HCT116 (cell line): ENCODE data around the gene ABCA8. TPM values are rescaled to one million over a fixed set of nuclear protein-coding genes. Genes with fewer than 3 reads are reported as not detected.

ENCODE experiments used
- ATAC-seq: fragments of 200-7000 bp; cut with Tn5 transposase; 2 replicates; pipeline ENCODE4 v1.9.1; 2020; ENCODE audit warnings: mild to moderate bottlenecking, moderate library complexity
- BruUV-seq: library from RNA; stranded (reverse); fragments of 400-500 nt; replicated peaks from 2 replicates; lab custom pipeline; 2021; lab: Mats Ljungman, UMichigan
- CTCF ChIA-PET: fragments of 300-600 bp; sonication (Branson Sonifier 250); formaldehyde crosslinking; loops from one replicate; lab custom pipeline; 2021; ENCODE audit warnings: antibody characterized with exemption; lab: Charles Lee
- POLR2A ChIA-PET: fragments of 300-600, 350-600 bp; sonication (Branson Sonifier 250); formaldehyde crosslinking; loops from one replicate; lab custom pipeline; 2021; ENCODE audit warnings: antibody characterized with exemption; lab: Charles Lee
- RAD21 ChIA-PET, 2 experiments: fragments of 300-600 bp; sonication (Branson Sonifier 250); formaldehyde crosslinking; loops; one replicate each; lab custom pipeline; 2023; ENCODE audit warnings: low total read pairs in 2 of 2; ENCODE audit not compliant: uncharacterized antibody in 2 of 2, unreplicated experiment in 2 of 2, low non-redundant PET in 1 of 2; lab: Charles Lee
- DNase-seq: peaks from one replicate; pipeline ENCODE4 v3.0.0-alpha.2; 2010; ENCODE audit warnings: low read depth, low spot score
- H2AFZ ChIP-seq: fragments of 200-600 bp; shearing (Covaris generic), sonication (generic); 2 replicates; pipeline ENCODE4 v1.6.1; 2017; ENCODE audit warnings: low read depth, mixed run types, mixed read lengths, antibody characterized with exemption, low read length; ENCODE audit not compliant: poor library complexity, severe bottlenecking
- H3K27ac ChIP-seq: 2 replicates; pipeline ENCODE4 v1.5.1; 2012; ENCODE audit warnings: low read depth, low read length
- H3K27me3 ChIP-seq: fragments of 200-600 bp; sonication (generic); 2 replicates; pipeline ENCODE4 v1.6.1; 2016; ENCODE audit warnings: mixed run types, low read length, mixed read lengths; ENCODE audit not compliant: insufficient read depth
- H3K36me3 ChIP-seq, 2 experiments: fragments of 200-500 bp in 1 of 2; fragments of 200-600 bp in 1 of 2; sonication (Bioruptor generic) in 1 of 2; sonication (generic) in 1 of 2; 2 replicates each; pipeline versions ENCODE4 v1.5.1 to v1.6.1; 2014 to 2016; ENCODE audit warnings: low read length in 2 of 2, inconsistent platforms in 1 of 2, mixed read lengths in 1 of 2, mixed run types in 1 of 2; ENCODE audit not compliant: insufficient read depth in 2 of 2, control insufficient read depth in 1 of 2
- H3K4me1 ChIP-seq, 2 experiments: fragments of 200-600 bp in 1 of 2; sonication (generic) in 1 of 2; 2 replicates each; pipeline versions ENCODE4 v1.5.1 to v1.6.1; 2012 to 2017; ENCODE audit warnings: low read length in 2 of 2, inconsistent platforms in 1 of 2, mild to moderate bottlenecking in 1 of 2, mixed read lengths in 1 of 2, mixed run types in 1 of 2, moderate library complexity in 1 of 2; ENCODE audit not compliant: insufficient read depth in 2 of 2, control insufficient read depth in 1 of 2
- H3K4me2 ChIP-seq: fragments of 200-600 bp; sonication (generic); 2 replicates; pipeline ENCODE4 v1.6.1; 2017; ENCODE audit warnings: mixed run types, low read length, mixed read lengths
- H3K4me3 ChIP-seq, 2 experiments: fragments of 200-600 bp in 1 of 2; sonication (generic) in 1 of 2; replicated peaks in 1 of 2; 2 replicates each; pipeline ENCODE4 v1.5.1; 2011 to 2016; ENCODE audit warnings: low read length in 2 of 2, control low read depth in 1 of 2, low read depth in 1 of 2, mild to moderate bottlenecking in 1 of 2, mixed read lengths in 1 of 2, mixed run types in 1 of 2
- H3K79me2 ChIP-seq: fragments of 200-600 bp; sonication (generic); 2 replicates; pipeline ENCODE4 v1.6.1; 2017; ENCODE audit warnings: mild to moderate bottlenecking, mixed run types, low read length, moderate library complexity, mixed read lengths; ENCODE audit not compliant: insufficient read depth
- H3K9ac ChIP-seq: fragments of 200-600 bp; sonication (generic); 2 replicates; pipeline ENCODE4 v1.6.1; 2016; ENCODE audit warnings: low read length, mixed read lengths
- H3K9me2 ChIP-seq: fragments of 200-600 bp; sonication (generic), shearing (Covaris generic); 2 replicates; pipeline ENCODE4 v1.6.1; 2017; ENCODE audit warnings: mixed run types, mild to moderate bottlenecking, moderate library complexity; ENCODE audit not compliant: insufficient read depth
- H3K9me3 ChIP-seq, 2 experiments: fragments of 200-500 bp in 1 of 2; fragments of 200-600 bp in 1 of 2; sonication (Bioruptor generic) in 1 of 2; sonication (generic) in 1 of 2; 2 replicates each; pipeline ENCODE4 v1.6.1; 2014 to 2017; ENCODE audit warnings: low read length in 2 of 2, mixed read lengths in 2 of 2, inconsistent platforms in 1 of 2, low read depth in 1 of 2, mild to moderate bottlenecking in 1 of 2, mixed run types in 1 of 2, moderate library complexity in 1 of 2; ENCODE audit not compliant: control insufficient read depth in 1 of 2, insufficient read depth in 1 of 2
- H4K20me1 ChIP-seq: fragments of 200-600 bp; sonication (generic), shearing (Covaris generic); 2 replicates; pipeline ENCODE4 v1.6.1; 2017; ENCODE audit warnings: mixed run types, mild to moderate bottlenecking, moderate library complexity; ENCODE audit not compliant: insufficient read depth
- CEBPB ChIP-seq: IDR thresholded peaks from 2 replicates; pipeline ENCODE4 v1.6.1; 2012; ENCODE audit warnings: low read depth
- EGR1 ChIP-seq: IDR thresholded peaks from 2 replicates; pipeline ENCODE4 v1.6.1; 2012; ENCODE audit warnings: low read depth
- ELF1 ChIP-seq: IDR thresholded peaks from 2 replicates; pipeline ENCODE4 v1.6.1; 2012; ENCODE audit warnings: low read depth, borderline replicate concordance
- EZH2phosphoT487 ChIP-seq: fragments of 200-600 bp; IDR thresholded peaks from 2 replicates; pipeline ENCODE4 v1.6.1; 2018; ENCODE audit warnings: antibody characterized with exemption, borderline replicate concordance
- FOSL1 ChIP-seq: IDR thresholded peaks from 2 replicates; pipeline ENCODE4 v1.6.1; 2012; ENCODE audit warnings: low read depth
- JUND ChIP-seq: IDR thresholded peaks from 2 replicates; pipeline ENCODE4 v1.6.1; 2012
- POLR2A ChIP-seq: IDR thresholded peaks from 2 replicates; pipeline ENCODE4 v1.7.0; 2011; ENCODE audit warnings: borderline replicate concordance; ENCODE audit not compliant: insufficient read depth, insufficient read length; ENCODE audit errors: extremely low read depth
- POLR2AphosphoS5 ChIP-seq: IDR thresholded peaks from 2 replicates; pipeline ENCODE4 v1.6.1; 2011; ENCODE audit warnings: mild to moderate bottlenecking, low read depth, low read length, moderate library complexity
- RAD21 ChIP-seq: IDR thresholded peaks from 2 replicates; pipeline ENCODE4 v1.6.1; 2012; ENCODE audit warnings: low read depth, mild to moderate bottlenecking
- TCF7L2 ChIP-seq: IDR thresholded peaks from 2 replicates; pipeline ENCODE4 v1.7.0; 2011; ENCODE audit warnings: borderline replicate concordance, inconsistent platforms; ENCODE audit not compliant: insufficient read depth, insufficient read length; ENCODE audit errors: extremely low read depth
- ZFX ChIP-seq: fragments of 450-650 bp; IDR thresholded peaks from 2 replicates; pipeline ENCODE4 v1.6.1; 2017
- ZNF274 ChIP-seq: fragments of 200-500 bp; sonication (Bioruptor generic); IDR thresholded peaks from 2 replicates; pipeline ENCODE4 v1.6.1; 2014; ENCODE audit warnings: mild to moderate bottlenecking, low read depth, low read length, inconsistent platforms
- intact Hi-C: fragments of 100-400 bp; cut with micrococcal nuclease; formaldehyde crosslinking; loops from 2 replicates; pipeline ENCODE4 v1.10.0; 2022
- total RNA-seq: library from RNA; stranded (reverse); gene quantifications from one replicate; pipeline ENCODE4 v1.2.1, GENCODE V29; 2021; ENCODE audit not compliant: unreplicated experiment
- TF ChIP-seq, protein P1 (sequence below): IDR thresholded peaks from 2 replicates; pipeline ENCODE4 v1.6.1; 2012; ENCODE audit warnings: low read depth
- TF ChIP-seq, protein P2 (sequence below): IDR thresholded peaks from 2 replicates; pipeline ENCODE4 v1.6.1; 2012
- TF ChIP-seq, protein P3 (sequence below): IDR thresholded peaks from 2 replicates; pipeline ENCODE4 v1.6.1; 2012
- TF ChIP-seq, protein P4 (sequence below): IDR thresholded peaks from 2 replicates; pipeline ENCODE4 v1.6.1; 2011; ENCODE audit warnings: mild to moderate bottlenecking, low read length, moderate library complexity; ENCODE audit not compliant: insufficient replicate concordance; ENCODE audit errors: extremely low read depth

ABCA8 gene
- total RNA-seq, 1 experiment from 2014 or later, result 0.44 TPM

DNA sequence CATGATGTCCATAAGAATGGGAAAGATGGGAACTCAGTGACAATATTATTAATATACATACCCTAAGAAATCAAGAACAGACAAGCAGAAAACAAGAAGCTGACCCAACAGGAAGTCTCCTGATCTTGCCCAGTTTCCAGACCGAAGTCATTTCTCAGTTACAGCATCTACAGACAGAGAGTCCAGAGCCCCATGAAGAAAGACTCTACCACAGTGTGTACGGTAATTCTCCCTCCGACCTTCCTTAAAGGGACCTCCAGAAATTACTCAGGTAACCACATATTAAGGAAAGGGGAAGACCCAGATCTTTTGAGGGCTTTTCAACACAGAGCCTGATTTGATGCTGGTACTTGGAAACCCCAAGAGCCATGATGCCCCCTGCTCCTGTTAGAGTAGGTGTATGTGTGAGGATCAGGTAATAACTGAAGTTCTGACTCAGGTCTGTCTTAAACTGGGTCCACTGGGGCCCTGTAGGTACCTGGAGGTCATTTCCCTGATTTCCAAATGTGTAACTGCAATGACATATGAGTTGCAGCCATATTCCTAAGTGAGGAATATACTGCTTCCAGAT, 132.4 kb downstream of the ABCA8 start:
- H3K4me1 ChIP-seq, result peaks cover 26 to 34% of the 10 kb centered on the region in 2 experiments
- POLR2A ChIA-PET, result no interaction called here
- intact Hi-C loops, result no loop called here
- BruUV-seq, result no TSS peak
- DNase-seq (no peak), ATAC-seq (no peak)
- no peaks in the 10 kb centered on the region for H4K20me1 ChIP-seq
- H3K4me2 ChIP-seq, result peak overlapping the region; percentile 73
- peak overlapping the region; percentile 41; the same call in 1 of the 2 replicates for H3K27ac ChIP-seq
- H3K9me3 ChIP-seq, result no peaks in the 10 kb centered on the region
- H3K27me3 ChIP-seq, result no peaks in the 10 kb centered on the region
- no peaks in the 10 kb centered on the region for H3K36me3 ChIP-seq
- H3K9ac ChIP-seq, result no peak overlapping the region
- no peaks in the 10 kb centered on the region for H3K79me2 ChIP-seq
- H2AFZ ChIP-seq, result peak overlapping the region; percentile 16
- H3K9me2 ChIP-seq, result no peaks in the 10 kb centered on the region
- CTCF ChIA-PET, result no interaction called here
- TF ChIP-seq JUND (no peak), ELF1 (no peak), ZFX (no peak), FOSL1 (no peak), CEBPB (no peak), POLR2A (no peak), TCF7L2 (no peak), ZNF274 (no peak), RAD21 (no peak), EGR1 (no peak), EZH2phosphoT487 (no peak), POLR2AphosphoS5 (no peak)
- TF ChIP-seq, protein P1, sequence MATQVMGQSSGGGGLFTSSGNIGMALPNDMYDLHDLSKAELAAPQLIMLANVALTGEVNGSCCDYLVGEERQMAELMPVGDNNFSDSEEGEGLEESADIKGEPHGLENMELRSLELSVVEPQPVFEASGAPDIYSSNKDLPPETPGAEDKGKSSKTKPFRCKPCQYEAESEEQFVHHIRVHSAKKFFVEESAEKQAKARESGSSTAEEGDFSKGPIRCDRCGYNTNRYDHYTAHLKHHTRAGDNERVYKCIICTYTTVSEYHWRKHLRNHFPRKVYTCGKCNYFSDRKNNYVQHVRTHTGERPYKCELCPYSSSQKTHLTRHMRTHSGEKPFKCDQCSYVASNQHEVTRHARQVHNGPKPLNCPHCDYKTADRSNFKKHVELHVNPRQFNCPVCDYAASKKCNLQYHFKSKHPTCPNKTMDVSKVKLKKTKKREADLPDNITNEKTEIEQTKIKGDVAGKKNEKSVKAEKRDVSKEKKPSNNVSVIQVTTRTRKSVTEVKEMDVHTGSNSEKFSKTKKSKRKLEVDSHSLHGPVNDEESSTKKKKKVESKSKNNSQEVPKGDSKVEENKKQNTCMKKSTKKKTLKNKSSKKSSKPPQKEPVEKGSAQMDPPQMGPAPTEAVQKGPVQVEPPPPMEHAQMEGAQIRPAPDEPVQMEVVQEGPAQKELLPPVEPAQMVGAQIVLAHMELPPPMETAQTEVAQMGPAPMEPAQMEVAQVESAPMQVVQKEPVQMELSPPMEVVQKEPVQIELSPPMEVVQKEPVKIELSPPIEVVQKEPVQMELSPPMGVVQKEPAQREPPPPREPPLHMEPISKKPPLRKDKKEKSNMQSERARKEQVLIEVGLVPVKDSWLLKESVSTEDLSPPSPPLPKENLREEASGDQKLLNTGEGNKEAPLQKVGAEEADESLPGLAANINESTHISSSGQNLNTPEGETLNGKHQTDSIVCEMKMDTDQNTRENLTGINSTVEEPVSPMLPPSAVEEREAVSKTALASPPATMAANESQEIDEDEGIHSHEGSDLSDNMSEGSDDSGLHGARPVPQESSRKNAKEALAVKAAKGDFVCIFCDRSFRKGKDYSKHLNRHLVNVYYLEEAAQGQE, result no peak
- TF ChIP-seq, protein P2, sequence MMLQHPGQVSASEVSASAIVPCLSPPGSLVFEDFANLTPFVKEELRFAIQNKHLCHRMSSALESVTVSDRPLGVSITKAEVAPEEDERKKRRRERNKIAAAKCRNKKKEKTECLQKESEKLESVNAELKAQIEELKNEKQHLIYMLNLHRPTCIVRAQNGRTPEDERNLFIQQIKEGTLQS, result no peak
- TF ChIP-seq, protein P3, sequence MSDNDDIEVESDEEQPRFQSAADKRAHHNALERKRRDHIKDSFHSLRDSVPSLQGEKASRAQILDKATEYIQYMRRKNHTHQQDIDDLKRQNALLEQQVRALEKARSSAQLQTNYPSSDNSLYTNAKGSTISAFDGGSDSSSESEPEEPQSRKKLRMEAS, result no peak
- TF ChIP-seq, protein P4, sequence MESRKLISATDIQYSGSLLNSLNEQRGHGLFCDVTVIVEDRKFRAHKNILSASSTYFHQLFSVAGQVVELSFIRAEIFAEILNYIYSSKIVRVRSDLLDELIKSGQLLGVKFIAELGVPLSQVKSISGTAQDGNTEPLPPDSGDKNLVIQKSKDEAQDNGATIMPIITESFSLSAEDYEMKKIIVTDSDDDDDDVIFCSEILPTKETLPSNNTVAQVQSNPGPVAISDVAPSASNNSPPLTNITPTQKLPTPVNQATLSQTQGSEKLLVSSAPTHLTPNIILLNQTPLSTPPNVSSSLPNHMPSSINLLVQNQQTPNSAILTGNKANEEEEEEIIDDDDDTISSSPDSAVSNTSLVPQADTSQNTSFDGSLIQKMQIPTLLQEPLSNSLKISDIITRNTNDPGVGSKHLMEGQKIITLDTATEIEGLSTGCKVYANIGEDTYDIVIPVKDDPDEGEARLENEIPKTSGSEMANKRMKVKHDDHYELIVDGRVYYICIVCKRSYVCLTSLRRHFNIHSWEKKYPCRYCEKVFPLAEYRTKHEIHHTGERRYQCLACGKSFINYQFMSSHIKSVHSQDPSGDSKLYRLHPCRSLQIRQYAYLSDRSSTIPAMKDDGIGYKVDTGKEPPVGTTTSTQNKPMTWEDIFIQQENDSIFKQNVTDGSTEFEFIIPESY, result no peak
- RAD21 ChIA-PET, result no interaction called here
- H3K4me3 ChIP-seq, result no peak overlapping the region; a peak in 1 of 4 replicates
